H1 (cell line): ENCODE results near the gene TTYH2. TPM values are rescaled to one million over a fixed set of nuclear protein-coding genes. Genes with fewer than 3 reads are reported as not detected.

Source experiments
- BRCA1 ChIP-seq: IDR thresholded peaks from 2 replicates; pipeline ENCODE4 v1.6.1; 2012; ENCODE audit warnings: low read depth, low read length, improper control_type of control experiment
- GTF2F1 ChIP-seq: IDR thresholded peaks from 2 replicates; pipeline ENCODE4 v1.6.1; 2012; ENCODE audit warnings: low read depth, low read length, improper control_type of control experiment, borderline replicate concordance
- JUN ChIP-seq: IDR thresholded peaks from 2 replicates; pipeline ENCODE4 v1.6.1; 2011; ENCODE audit warnings: low read depth, mild to moderate bottlenecking, improper control_type of control experiment, low read length
- MAX ChIP-seq: IDR thresholded peaks from 2 replicates; pipeline ENCODE4 v1.6.1; 2012; ENCODE audit warnings: inconsistent platforms
- RXRA ChIP-seq: IDR thresholded peaks from 2 replicates; pipeline ENCODE4 v1.6.1; 2011; ENCODE audit warnings: low read depth, mild to moderate bottlenecking, low read length, moderate library complexity; ENCODE audit not compliant: insufficient read depth
- SIN3A ChIP-seq, 2 experiments: IDR thresholded peaks in 1 of 2; conservative IDR thresholded peaks in 1 of 2; 2 replicates each; pipeline ENCODE4 v1.6.1; 2011 to 2012; ENCODE audit warnings: low read length in 2 of 2, improper control_type of control experiment in 1 of 2, low read depth in 1 of 2, mild to moderate bottlenecking in 1 of 2
- SP4 ChIP-seq: IDR thresholded peaks from 2 replicates; pipeline ENCODE4 v1.6.1; 2012; ENCODE audit warnings: low read length, inconsistent platforms
- TAF7 ChIP-seq: optimal IDR thresholded peaks from 2 replicates; pipeline ENCODE3; 2011; ENCODE audit warnings: low read depth, mild to moderate bottlenecking, inconsistent platforms, low read length, moderate library complexity, borderline replicate concordance
- polyA plus RNA-seq, 7 experiments: library from polyadenylated mRNA; depleted of rRNA in 3 of 7; stranded (reverse) in 5 of 7; unstranded in 2 of 7; fragments of >200 nt in 5 of 7; fragments of 200-250 nt in 2 of 7; gene quantifications; 1 replicate in 5 of 7; 2 replicates in 1 of 7; 4 replicates in 1 of 7; pipeline versions ENCODE4 v1.2.1 to v1.2.3, GENCODE V29; 2011 to 2013; ENCODE audit warnings: missing spikeins in 2 of 7, mixed read lengths in 2 of 7
- total RNA-seq: library from RNA; stranded (reverse); fragmentation: NEBNext Ultra II Directional; extraction: Animal tissue kit (Norgen Biotek cat#: 25700); gene quantifications from 2 replicates; pipeline ENCODE4 v1.2.1, GENCODE V29; 2021

The TTYH2 gene
- total and polyA plus RNA-seq, 2 of the 8 experiments (the other 6 are each of a cell fraction or from before 2014, with no cell fraction given) = 3.2 to 9.2 TPM

- TF ChIP-seq SIN3A (conservative IDR thresholded peaks at IDR 0.05 in 1 of 2, IDR thresholded peaks at IDR 0.05 in 1 of 2; ENCODE audit: low read depth in 1 of 2, low read length in 2 of 2) (no peak), TAF7 (no peak), JUN (no peak), GTF2F1 (no peak), RXRA (no peak), MAX (no peak), SP4 (no peak), BRCA1 (no peak)
Measured at GRCh38 chr17:74185571-74186185, 27.7 kb upstream of the TTYH2 start (continued).
